GM19240 (cell line): ENCODE measurements around the gene KLHL7.
"Not testable (repeated sequence)": the region's sequence is repeated elsewhere in the genome, so short reads cannot be mapped to it uniquely, and the experiment has no call there.

Experiments used
- DNase-seq: peaks from one replicate; pipeline ENCODE4 v3.0.0; 2011; ENCODE audit warnings: low spot score; ENCODE audit not compliant: insufficient read length

KLHL7 gene

DNA sequence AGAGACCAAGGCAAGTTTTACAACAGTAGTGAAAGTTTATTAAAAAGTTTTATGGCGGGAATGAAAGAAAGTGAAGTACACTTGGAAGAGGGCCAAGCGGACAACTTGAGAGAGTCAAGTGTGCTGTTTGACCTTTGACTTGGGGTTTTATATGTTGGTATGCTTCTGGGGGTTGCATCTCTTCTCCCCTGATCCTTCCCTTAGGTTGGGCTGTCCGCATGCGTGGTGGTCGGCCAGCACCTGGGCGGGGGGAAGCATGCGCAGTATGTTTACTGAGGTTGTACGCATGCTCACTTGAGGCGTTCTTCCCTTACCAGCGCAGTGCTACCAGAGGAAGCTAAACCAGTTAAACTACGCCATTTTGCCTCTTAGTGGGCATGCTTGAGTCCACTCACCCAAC is 108.2 kb downstream of the KLHL7 start:
- DNase-seq: no peak

DNA sequence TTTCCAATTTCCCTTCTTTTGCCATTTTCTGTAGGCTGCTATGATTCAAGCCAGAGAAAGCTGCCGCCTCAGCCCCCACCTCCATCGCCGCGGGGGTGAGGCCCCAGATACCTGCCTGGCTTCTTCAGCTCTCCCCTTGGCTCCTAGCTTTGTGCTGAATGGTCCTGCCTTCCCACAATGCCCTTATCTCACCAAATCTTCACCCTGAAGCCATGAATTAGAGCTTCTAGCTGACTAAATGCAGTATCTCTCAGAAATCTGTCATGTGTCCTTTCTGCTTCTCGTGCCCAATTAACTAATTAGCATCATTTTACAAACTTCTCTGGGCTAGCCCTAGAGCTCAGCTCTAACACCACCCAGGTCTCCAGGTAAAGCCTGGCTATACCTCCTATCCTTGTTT is 108.8 kb downstream of the KLHL7 start:
- no peak for DNase-seq

DNA sequence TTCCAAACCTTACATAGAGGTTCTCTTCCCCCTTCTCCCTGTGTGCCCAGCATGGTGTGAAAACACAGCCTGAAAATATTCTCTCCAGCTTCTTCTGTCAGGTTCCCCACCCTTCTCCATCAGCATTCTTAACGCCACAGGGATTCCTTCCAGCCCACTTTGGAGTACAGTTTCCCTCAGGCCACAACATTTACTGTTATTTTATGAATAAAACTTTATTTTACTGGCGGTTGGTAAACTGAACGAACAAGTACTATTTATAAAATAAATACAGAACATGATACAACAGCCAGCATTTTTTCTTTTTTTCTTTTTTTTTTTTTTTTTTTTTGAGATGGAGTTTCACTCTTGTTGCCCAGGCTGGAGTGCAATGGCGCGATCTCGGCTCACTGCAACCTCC is 109.4 kb downstream of the KLHL7 start:
- no peak for DNase-seq

DNA sequence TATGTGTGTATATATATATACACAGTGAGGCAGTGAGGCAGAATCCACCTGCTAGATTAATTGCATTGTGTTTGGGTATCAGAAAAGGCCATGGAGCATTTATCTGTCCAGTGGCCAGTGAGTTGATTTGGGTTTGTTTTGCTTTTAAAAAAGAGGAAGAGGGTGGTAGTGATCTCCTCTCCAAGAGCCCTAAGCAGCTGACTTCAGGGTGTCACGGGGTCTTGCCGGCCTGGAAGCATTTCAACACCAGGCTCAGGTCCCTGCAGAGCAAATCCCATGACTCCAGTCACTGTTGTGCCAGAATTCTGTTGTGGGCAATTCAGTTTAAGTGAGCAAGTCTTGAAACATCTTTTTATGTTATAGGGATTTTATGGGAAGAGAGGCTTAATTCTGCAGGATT is 110.4 kb downstream of the KLHL7 start:
- DNase-seq: no peak

DNA sequence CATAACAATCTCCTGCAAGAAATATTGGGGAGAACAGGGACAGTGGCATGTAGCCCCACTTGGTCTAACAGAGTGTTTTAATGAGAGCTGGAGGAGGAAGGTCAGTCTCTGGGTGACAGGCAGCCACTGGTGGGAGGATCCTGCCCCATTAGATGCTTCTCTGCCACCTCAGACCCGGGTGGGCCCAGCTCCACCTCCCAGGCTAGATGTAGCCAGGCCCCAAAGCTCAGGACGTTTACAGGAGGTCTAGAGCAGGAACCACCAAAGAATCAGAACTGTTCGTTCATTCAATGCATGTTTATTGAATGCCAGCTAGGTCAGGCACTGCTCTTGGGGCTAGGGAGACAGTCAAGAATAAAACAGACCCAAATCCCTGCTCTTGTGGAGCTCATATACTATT is 112.6 kb downstream of the KLHL7 start:
- no peak for DNase-seq

DNA sequence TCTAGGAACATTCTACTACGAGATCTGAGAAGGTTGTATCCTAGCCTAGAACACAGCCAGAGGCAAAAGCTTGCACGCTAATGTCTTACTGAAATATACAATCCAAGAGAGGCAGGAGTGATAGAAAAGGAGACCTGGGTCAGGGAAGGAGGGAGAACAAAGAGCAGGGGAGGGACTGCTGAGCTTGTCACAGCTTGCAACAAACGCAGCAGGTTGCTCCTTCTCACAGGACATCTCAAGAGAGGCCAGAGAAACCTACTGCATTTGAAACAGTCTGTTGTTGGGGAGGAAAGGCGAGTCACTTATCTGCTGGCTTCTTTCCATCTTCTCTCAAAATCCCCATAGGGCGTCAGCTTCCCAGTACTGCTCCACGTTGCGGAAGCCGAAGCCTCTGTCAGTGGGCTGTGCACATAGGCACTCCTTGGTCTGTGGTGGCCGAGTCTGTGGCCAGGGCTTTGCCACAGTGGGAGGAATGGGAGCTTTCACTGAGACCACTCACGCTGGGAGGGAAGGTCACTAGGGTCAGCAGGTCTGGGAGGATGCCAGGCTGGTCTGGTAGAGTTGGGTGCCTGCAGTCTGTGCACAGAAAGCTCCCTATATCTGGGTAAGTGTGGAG is 115.2 kb downstream of the KLHL7 start:
- DNase-seq: no peak

DNA sequence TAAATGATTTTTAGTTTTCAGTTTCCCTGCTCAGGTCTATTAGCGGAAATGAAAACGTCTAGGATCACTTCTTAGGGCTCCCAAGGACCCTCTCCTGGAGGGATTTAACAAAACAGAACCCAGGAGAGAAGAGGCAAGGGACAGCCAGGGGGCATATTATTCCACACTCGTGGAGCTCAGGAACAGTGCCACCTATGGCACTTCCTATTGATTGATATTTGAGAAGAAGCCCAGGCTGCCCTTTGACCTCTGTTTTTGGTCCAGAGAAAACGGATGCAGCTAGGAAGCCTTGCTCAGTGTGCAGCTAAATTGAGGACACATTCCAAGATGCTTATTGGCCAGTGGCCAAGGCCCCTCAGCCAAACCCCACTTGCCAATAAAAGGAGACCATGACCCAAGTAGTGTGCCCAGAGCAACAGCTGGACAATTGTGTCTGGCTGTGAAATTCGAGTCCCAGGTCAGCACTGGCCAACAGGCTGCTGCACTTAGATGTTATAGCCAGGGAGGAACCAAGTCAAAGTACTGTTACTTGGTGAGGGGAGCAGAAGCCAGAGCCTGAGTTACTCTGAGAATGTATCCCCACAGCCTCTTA is 117.0 kb downstream of the KLHL7 start:
- DNase-seq: no peak

DNA sequence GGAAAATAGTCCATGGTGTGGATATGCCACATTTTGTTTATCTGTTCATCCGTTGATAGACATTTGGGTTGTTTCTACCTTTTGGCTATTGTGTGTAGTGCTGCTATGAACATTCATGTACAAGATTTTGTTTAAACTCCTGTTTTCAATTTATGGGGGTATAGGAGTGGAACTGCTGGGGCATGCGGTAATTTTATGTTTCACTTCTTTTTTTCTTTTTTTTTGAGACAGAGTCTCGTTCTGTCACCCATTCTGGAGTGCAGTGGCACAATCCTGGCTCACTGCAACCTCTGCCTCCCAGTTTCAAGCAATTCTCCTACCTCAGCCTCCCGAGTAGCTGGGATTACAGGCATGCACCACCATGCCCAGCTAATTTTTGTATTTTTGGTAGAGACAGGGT is 118.8 kb downstream of the KLHL7 start:
- DNase-seq: not testable (repeated sequence)

DNA sequence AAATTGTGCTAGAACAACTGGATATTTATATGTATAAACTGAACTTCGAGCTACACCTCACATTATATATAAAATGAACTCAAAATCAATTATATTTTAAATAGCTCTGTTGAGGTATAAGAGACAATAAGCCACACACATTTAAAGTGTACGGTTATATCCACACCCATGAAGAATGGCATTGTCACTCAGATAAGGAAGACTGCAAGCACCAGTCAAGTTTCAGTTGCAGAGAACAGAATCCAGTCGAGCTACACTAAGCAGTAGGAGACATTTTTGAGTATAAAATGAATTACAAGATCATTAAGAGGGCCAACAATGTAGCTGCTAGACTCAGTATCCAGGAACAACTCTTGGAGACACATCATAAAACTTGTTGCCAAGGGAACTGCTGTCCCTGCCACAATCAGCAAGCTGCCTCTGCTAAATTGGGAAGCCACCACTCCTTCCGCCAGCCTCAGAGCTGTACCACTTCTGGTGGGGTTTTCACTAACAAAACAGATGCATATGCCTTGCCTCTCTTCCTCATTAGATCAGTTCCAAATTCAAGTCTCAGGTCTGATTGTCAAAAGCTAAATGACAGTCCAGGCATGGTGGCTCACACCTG is 121.4 kb downstream of the KLHL7 start:
- no peak for DNase-seq
